Chondrocyte (in vitro differentiated cells): ENCODE measurements around the gene GTF2B. TPM values are rescaled to one million over a fixed set of nuclear protein-coding genes. Genes with fewer than 3 reads are reported as not detected.
A peak's percentile ranks its signal among the peaks of the same experiment; 100 is the strongest.
"Not testable (repeated sequence)": the region's sequence is repeated elsewhere in the genome, so short reads cannot be mapped to it uniquely, and the experiment has no call there.

Source experiments
- DNase-seq: peaks from one replicate; pipeline ENCODE4 v3.0.0; 2021; ENCODE audit warnings: mixed read lengths, low spot score
- H3K27ac Mint-ChIP-seq: one replicate; pipeline ENCODE4 v1.8.0; 2021; ENCODE audit warnings: mild to moderate bottlenecking, moderate library complexity, mixed read lengths; ENCODE audit not compliant: unreplicated experiment
- H3K27me3 Mint-ChIP-seq: 2 replicates; pipeline ENCODE4 v1.8.0; 2021; ENCODE audit warnings: low read depth, mixed read lengths
- H3K36me3 Mint-ChIP-seq: 2 replicates; pipeline ENCODE4 v1.8.0; 2021; ENCODE audit warnings: low read depth, mixed read lengths
- H3K4me1 Mint-ChIP-seq: 2 replicates; pipeline ENCODE4 v1.8.0; 2021; ENCODE audit warnings: low read depth, mild to moderate bottlenecking, mixed read lengths
- H3K4me3 Mint-ChIP-seq: one replicate; pipeline ENCODE4 v1.8.0; 2021; ENCODE audit warnings: mild to moderate bottlenecking, moderate library complexity, mixed read lengths; ENCODE audit not compliant: unreplicated experiment
- H3K9me3 Mint-ChIP-seq: 2 replicates; pipeline ENCODE4 v1.8.0; 2021; ENCODE audit warnings: low read depth, mixed read lengths
- total RNA-seq: library from RNA; stranded (reverse); gene quantifications from 3 replicates; pipeline ENCODE4 v1.2.1, GENCODE V29; 2021
- TF ChIP-seq, protein P1 (sequence below): fragments of 200-600 bp; sonication (generic); IDR thresholded peaks from 2 replicates; pipeline ENCODE4 v1.5.0; 2021; ENCODE audit warnings: antibody characterized with exemption, mild to moderate bottlenecking, moderate library complexity

GTF2B gene
- total RNA-seq, 1 donor from 2014 or later: 19.6 TPM

DNA sequence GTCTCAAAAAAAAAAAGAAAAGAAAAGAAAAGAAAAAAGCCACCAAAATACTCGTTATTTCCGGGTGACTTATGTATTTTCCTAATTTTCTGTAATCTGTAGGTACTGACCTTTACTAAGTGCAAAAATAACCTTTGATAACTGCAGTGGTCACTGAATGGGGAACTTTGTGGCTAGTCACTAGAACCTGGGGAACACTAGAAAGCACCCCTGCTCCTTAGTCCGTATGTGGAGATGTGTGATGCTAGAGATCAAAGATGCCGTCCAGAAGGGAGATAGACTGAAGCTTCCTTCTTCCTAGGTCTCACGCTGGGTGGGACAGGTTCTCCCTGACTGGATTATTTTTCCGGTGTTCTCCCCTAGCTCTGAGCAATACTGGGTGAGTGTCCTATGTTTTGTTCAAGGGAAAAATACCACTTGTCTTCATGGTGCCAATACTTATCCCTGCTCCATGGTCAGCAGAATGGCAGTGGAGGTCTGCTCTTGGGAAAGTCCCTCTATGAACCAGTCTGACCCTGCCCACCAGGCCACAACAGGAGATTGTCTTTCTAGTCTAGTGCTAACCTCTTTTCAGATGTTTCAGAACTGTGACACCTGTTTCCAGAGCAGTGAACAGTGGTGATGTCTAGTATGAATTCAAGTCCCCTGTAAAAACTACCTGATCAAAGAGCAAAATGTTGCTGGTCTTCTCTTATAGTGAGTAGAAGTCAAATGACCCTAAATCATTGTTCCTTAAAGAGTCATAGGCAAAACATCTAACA is 39.9 kb downstream of the GTF2B start:
- Mint-ChIP-seq H3K36me3 (peaks cover 17% of the 10 kb centered on the region), H3K27ac (no peak overlapping the region), H3K4me3 (no peak overlapping the region), H3K4me1 (peaks cover 3% of the 10 kb centered on the region), H3K27me3 (no peaks in the 10 kb centered on the region), H3K9me3 (no peaks in the 10 kb centered on the region)
- TF ChIP-seq, protein P1, sequence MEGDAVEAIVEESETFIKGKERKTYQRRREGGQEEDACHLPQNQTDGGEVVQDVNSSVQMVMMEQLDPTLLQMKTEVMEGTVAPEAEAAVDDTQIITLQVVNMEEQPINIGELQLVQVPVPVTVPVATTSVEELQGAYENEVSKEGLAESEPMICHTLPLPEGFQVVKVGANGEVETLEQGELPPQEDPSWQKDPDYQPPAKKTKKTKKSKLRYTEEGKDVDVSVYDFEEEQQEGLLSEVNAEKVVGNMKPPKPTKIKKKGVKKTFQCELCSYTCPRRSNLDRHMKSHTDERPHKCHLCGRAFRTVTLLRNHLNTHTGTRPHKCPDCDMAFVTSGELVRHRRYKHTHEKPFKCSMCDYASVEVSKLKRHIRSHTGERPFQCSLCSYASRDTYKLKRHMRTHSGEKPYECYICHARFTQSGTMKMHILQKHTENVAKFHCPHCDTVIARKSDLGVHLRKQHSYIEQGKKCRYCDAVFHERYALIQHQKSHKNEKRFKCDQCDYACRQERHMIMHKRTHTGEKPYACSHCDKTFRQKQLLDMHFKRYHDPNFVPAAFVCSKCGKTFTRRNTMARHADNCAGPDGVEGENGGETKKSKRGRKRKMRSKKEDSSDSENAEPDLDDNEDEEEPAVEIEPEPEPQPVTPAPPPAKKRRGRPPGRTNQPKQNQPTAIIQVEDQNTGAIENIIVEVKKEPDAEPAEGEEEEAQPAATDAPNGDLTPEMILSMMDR: no peak
- no peak for DNase-seq

DNA sequence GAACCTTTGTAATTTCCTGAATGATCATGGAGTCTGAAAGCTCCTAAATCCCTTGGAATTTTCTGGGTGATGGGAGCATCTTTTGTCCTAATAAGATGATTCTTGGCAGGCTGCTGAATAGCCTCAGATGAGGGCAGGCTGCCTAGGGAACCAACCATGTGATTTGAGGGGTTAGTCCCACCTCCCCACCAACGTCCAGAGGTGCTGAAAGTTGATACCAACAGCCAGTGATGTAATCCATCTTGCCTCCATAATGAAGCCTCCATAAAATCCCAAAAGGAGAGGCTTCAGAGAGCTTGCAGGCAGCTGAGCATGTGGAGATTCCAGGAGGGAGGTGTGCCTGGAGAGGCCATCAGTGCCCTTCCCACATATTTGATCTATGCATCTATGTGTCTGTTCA is 43.7 kb downstream of the GTF2B start:
- Mint-ChIP-seq H3K27me3 (no peaks in the 10 kb centered on the region), H3K27ac (no peak overlapping the region), H3K9me3 (no peaks in the 10 kb centered on the region), H3K4me1 (no peaks in the 10 kb centered on the region), H3K4me3 (no peak overlapping the region), H3K36me3 (peaks cover 8% of the 10 kb centered on the region)
- no peak for DNase-seq
- TF ChIP-seq, protein P1: no peak

DNA sequence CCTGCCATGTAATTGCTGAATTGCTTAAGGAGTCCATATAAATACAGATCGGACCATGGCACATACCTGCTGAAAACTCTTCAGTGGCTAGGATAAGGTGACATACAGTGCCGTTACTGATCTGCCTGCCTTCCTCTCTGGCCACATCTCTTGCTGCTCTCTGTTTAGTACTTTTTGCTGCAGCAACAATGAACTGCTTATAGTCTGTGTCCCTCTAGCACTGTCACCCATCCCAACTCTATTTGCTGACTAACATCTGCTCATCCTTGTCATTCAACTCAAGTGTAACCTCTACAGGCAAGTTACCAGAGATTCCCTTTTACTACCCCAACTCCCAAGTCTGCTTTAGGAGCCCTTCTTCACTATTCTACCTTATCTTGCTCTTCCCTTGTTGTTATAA is 65.6 kb downstream of the GTF2B start:
- Mint-ChIP-seq H3K27me3 (no peaks in the 10 kb centered on the region), H3K4me3 (no peak overlapping the region), H3K36me3 (peaks cover 12% of the 10 kb centered on the region), H3K27ac (no peak overlapping the region), H3K4me1 (no peaks in the 10 kb centered on the region), H3K9me3 (no peaks in the 10 kb centered on the region)
- no peak for DNase-seq
- TF ChIP-seq, protein P1: no peak

DNA sequence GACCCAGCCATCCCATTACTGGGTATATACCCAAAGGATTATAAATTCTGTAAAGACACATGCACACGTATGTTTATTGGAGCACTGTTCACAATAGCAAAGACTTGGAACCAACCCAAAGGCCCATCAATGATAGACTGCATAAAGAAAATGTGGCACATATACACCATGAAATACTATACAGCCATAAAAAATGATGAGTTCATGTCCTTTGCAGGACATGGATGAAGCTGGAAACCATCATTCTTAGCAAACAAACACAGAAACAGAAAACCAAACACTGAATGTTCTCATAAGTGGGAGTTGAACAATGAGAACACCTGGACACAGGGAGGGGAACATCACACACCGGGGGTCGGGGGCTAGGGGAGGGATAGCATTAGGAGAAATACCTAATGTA is 71.7 kb downstream of the GTF2B start:
- H3K27me3 Mint-ChIP-seq, H3K27ac Mint-ChIP-seq, DNase-seq, H3K9me3 Mint-ChIP-seq, H3K4me1 Mint-ChIP-seq, H3K4me3 Mint-ChIP-seq: not testable (repeated sequence)
- peaks cover 17% of the 10 kb centered on the region for H3K36me3 Mint-ChIP-seq

DNA sequence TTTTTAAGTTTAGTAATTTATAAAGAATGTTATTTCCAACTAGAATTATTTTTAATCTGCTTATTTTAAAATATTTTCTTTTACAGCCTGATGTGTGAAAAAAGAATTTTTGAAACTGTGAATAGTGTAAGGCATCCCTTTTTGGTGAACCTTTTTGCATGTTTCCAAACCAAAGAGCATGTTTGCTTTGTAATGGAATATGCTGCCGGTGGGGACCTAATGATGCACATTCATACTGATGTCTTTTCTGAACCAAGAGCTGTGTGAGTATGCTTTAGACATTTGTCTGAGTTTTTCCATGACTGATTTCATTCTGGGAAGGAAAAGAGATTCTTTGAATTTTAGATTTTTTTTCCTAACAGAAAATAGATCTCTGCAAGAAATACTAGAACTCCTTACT is 77.9 kb downstream of the GTF2B start:
- Mint-ChIP-seq H3K27ac (peak overlapping the region; percentile 22), H3K4me1 (peaks cover 10% of the 10 kb centered on the region), H3K4me3 (no peak overlapping the region), H3K36me3 (peaks cover 17% of the 10 kb centered on the region), H3K9me3 (no peaks in the 10 kb centered on the region), H3K27me3 (no peaks in the 10 kb centered on the region)
- DNase-seq: no peak
- TF ChIP-seq, protein P1: no peak

DNA sequence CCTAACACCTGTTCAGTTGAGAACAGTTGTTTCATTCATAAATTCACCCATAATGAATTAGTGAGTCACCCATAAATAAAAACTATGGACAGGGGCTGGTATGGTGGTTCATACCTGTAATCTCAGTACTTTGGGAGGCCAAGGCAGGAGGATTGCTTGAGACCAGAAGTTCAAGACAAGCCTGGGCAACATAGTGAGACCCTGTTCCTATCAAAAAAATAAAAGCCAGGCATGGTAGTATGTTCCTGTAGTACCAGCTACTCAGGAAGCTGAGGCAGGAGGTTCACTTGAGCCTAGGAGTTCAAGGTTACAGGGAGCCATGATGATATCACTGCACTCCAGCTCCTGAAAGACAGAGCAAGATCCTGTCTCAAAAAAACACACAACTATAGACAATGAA is 79.0 kb downstream of the GTF2B start:
- DNase-seq: no peak
- Mint-ChIP-seq H3K27ac (no peak overlapping the region), H3K27me3 (no peaks in the 10 kb centered on the region), H3K4me1 (peaks cover 10% of the 10 kb centered on the region), H3K9me3 (no peaks in the 10 kb centered on the region), H3K36me3 (peaks cover 13% of the 10 kb centered on the region), H3K4me3 (no peak overlapping the region)
- TF ChIP-seq, protein P1: no peak
